GM12873 (cell line): ENCODE measurements around the gene DRAP1.

Experiments
- TF ChIP-seq, protein P1 (sequence below): IDR thresholded peaks from 2 replicates; pipeline ENCODE4 v1.5.1; 2012; ENCODE audit warnings: low read depth, mild to moderate bottlenecking, moderate library complexity, low read length, control low read depth; ENCODE audit not compliant: insufficient read depth; ENCODE audit errors: missing control alignments

DRAP1 gene, protein sequence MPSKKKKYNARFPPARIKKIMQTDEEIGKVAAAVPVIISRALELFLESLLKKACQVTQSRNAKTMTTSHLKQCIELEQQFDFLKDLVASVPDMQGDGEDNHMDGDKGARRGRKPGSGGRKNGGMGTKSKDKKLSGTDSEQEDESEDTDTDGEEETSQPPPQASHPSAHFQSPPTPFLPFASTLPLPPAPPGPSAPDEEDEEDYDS

DNA sequence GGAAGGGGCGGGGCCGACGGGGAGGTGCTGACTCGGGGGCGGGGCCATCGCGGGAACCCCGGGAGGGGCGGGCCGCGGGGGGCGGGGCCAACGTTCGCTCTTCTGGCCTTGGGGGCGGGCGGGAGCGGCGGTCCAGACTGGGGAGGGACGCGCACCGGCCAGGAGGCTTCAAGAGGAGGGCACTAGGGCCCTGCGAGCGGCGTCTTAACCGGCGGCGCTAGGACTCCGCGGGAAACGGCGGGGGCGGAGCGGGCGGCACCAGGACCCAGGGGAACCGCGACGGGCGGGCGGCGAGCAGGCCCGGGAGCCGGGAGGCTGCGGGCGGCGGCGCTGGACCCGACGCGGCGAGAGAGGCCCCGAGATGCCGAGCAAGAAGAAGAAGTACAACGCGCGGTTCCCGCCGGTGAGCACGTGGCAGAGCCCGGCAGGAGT is at the start of gene DRAP1:
Gene DRAP1, plus strand, starts transcription at position 286 of the 432 bp plus-strand sequence. Its CDS starts 76 bp downstream, at position 362.
- TF ChIP-seq, protein P1, sequence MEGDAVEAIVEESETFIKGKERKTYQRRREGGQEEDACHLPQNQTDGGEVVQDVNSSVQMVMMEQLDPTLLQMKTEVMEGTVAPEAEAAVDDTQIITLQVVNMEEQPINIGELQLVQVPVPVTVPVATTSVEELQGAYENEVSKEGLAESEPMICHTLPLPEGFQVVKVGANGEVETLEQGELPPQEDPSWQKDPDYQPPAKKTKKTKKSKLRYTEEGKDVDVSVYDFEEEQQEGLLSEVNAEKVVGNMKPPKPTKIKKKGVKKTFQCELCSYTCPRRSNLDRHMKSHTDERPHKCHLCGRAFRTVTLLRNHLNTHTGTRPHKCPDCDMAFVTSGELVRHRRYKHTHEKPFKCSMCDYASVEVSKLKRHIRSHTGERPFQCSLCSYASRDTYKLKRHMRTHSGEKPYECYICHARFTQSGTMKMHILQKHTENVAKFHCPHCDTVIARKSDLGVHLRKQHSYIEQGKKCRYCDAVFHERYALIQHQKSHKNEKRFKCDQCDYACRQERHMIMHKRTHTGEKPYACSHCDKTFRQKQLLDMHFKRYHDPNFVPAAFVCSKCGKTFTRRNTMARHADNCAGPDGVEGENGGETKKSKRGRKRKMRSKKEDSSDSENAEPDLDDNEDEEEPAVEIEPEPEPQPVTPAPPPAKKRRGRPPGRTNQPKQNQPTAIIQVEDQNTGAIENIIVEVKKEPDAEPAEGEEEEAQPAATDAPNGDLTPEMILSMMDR: no peak

DNA sequence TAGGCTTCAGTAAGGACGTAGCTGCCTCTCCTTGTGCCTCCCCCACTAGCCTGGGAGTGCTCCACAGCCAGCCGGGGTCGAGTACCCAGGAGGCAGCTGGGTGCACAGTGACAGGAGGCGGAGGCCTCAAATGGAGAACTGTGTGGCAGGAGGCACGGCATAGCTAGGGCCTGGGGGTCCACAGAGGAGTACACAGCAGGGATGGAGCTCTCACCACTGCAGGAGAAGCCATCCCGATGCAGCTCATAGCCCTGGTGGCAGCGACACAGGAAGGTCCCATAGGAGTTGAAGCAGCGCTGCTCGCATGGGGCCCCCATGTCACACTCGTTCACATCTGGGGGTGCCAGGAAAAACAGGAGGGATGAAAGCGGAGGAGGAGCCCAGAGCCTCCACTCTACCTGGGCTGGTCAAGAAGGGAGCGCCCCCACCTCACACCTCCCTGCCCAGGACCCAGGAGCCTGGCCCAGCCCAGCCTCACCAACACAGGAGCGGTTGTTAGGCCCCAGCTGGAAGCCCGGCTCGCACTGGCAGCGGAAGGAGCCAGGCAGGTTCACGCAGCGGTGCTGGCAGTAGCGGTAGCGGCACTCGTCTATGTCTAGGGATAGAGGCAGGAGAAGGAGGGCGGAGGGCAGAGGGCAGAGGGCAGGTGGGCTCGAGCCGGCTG is 49.5 kb upstream of the DRAP1 start:
- TF ChIP-seq, protein P1: no peak

DNA sequence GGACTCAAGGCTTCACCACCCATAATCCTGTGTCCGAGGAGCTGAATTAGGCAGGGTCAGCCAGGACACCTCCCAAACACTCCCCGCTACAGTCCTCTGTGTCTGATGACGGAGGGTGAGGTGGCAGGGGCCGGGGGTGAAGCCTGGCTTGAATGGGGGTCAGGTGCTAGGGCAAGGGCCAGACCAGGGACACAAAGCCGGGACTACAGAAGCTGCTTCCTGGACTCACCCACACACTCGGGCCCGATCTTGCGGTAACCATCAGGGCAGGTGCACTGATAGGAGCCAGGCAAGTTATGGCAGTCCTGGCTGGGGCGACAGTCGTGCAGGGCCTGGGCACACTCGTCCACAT is 48.9 kb upstream of the DRAP1 start:
- TF ChIP-seq, protein P1: no peak

GRCh38 chr11:65870706-65871681 is 48.2 kb upstream of the DRAP1 start:
- TF ChIP-seq, protein P1: no peak

DNA sequence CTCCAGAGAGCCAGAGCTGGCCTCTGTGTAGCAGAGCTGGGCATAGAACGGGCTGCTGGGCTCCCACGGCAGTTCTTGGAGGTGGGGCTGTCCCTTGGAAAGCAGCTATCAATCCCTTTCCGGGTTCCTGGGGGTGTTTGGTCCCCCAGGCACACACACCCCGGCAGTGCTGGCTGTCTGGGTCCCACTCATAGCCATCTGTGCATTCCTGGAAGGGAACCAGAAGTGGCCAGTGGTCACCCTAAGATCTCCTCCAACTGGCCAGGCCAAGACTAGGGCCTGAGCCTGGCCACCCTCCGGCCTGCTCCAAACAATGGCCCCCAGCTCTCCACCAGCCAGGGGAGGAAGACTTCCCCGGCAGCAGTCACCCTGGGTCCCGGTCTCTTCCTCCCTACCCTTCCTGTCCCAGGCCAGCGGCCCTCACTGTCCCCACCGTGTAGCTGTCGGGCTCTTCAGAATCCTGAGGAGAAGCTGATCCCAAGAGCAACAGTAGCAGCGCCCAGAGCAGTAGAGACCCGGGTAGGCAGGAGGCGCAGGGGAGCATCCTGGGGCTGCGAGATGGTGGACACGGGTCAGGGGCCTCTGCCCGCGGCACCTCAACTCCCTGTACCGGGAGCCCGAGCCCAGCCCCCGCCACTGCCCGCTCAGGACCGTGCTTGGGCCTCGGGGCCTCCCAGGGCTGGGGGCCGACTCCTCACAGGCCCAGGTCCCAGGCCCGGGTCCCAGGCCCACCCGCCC is 47.2 kb upstream of the DRAP1 start:
- TF ChIP-seq, protein P1: no peak

- TF ChIP-seq, protein P1: no peak
These were observed 46.5 kb upstream of the DRAP1 start, which contains the start of gene EFEMP2 for GRCh38 chr11:65872586-65873317. Gene EFEMP2 (minus strand): TSS chr11:65872800. CDS start chr11:65872354, 446 bp downstream.
